HG02623 (cell line): ENCODE results near the gene NKIRAS2.

ENCODE experiments used
- ATAC-seq: cut with Tn5 transposase; IDR thresholded peaks from one replicate; pipeline ENCODE4 v1.9.1; 2021; ENCODE audit warnings: moderate library complexity; ENCODE audit not compliant: unreplicated experiment

Gene NKIRAS2

GRCh38 chr17:42019509-42020404 lies at the start of gene NKIRAS2:
Gene NKIRAS2 (plus strand): TSS chr17:42020090. CDS start chr17:42021578, 1,488 bp downstream.
- peak; percentile 47 for ATAC-seq

- ATAC-seq: no peak
Measured at GRCh38 chr17:41970901-41971331, 49.0 kb upstream of the NKIRAS2 start.

DNA sequence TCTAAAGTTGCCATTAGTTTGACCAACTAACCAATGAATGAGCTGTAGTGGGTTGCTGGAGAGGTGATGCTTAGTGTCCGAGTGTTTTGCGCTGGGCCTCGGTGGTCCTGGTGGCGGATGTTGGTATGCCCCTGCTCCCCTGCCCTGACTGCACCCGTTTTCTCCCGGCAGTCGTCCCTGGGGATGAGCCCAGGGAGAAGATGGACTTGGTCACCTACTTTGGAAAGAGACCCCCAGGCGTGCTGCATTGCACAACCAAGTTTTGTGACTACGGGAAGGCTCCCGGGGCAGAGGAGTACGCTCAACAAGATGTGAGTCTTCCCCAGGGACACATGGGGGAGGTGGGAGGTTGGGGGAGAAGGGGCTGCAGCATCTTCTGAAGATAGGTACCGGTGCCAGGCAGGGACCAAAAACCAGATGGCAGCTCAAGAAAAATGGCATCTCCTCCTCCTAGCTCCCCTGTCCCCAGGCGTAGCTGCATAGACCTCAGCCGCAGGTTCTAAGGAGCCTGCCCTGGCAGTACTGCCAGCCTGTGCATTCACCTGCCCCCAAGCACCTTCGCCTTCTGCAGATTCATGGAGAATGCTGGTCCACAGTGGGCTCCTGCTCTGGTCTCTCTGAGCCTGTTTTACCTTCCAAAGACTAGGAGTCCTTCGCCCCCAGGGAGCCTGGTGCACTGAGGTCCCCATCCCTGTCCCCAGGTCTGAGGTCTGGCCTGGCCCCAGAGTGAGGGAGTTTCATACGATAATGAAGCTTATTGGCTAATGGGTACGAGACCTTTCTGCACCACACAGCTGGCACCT lies 48.0 kb upstream of the NKIRAS2 start:
- no peak for ATAC-seq

- ATAC-seq: no peak
Measured at GRCh38 chr17:41972571-41973407, 47.1 kb upstream of the NKIRAS2 start.

DNA sequence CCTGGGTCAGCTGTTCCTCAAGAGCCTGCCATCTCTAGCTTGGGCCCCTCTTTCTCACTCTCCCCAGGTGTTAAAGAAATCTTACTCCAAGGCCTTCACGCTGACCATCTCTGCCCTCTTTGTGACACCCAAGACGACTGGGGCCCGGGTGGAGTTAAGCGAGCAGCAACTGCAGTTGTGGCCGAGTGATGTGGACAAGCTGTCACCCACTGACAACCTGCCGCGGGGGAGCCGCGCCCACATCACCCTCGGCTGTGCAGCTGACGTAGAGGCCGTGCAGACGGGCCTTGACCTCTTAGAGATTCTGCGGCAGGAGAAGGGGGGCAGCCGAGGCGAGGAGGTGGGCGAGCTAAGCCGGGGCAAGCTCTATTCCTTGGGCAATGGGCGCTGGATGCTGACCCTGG lies 46.5 kb upstream of the NKIRAS2 start:
- no peak for ATAC-seq

DNA sequence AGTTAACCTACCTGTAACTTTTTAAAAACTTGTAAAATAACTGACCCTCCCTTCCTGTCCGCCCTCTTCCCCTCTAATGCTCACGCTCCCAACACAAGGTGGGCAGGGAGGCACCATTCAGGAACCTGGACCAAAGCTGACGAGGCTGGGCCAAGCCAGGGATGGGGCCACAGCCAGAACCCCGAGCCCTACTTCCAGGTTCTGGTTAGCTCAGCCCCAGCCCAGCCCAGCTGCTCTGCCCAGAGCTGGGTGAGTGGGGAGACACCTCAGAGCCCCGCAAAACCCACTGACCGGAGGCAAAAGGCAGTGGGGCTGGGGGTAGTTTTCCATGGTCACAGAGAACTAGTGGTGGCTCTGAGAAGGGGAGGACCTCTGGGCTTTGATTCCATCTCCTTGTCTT lies 45.9 kb upstream of the NKIRAS2 start:
- ATAC-seq: no peak

DNA sequence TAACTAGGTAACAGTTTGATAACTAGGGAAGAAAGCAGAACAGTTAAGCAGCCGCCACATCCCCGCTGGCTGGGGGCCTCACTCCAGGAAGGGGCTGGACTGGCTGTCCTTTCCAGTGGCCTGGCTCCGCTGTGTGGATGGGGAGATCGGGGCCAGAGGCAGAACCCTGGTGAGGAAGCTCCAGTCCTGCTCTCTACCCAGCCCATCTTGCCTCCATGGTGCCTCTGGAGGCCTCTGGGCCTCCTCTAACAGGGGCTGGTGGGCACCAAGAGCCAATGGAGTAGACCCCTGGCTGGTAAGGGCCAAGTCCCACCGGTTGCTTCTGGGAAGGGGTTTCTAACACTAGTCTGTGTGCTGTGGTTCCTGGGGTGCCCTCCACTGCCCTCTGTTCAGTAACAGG lies 45.2 kb upstream of the NKIRAS2 start:
- no peak for ATAC-seq

DNA sequence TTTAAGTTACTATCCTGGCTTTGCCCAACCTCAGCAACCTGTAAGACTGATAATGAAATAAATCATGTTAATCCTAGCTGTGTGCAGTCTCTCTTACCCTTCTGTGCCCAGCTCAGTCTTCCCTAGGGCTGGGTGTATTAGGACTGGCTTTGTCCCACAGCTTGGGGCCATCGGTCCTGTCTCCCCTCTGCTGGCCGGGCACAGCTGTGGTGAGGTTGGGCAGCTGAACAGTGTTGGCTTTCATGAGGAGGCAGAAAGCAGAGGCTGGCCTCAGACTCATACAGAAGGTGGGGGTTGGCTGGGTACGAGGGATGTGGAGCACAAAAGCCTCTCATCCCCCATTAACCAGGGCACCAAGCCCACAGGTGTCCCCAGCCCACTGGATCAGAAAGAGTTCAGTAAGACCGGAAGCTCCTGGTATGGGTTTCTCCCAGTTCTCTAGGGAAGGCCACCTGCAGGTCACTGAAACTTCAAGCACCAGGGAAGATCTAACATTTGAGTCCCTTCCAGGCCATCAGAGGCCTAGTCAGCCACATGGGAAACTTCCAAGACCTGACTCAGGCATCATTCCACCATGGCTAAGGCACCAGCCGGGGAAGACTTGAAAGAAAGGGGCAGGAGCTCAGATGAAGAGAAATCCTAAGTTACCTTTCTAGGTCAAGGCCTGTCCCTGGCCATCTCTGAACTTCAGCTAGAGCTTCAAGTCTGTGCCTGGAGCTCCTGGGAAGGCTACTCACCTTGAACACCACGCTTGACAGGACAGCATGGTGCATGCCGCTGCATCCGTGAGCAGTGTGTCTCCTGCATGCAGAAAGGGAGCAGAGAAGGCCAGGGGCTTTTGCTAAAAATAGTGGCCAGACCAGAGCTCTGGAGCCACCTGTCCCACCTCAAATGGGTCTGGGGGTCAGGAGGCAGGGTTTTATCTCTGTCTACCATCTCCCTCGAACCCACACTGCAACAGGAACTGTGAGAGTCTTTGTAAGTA lies 44.5 kb upstream of the NKIRAS2 start:
- ATAC-seq: no peak

DNA sequence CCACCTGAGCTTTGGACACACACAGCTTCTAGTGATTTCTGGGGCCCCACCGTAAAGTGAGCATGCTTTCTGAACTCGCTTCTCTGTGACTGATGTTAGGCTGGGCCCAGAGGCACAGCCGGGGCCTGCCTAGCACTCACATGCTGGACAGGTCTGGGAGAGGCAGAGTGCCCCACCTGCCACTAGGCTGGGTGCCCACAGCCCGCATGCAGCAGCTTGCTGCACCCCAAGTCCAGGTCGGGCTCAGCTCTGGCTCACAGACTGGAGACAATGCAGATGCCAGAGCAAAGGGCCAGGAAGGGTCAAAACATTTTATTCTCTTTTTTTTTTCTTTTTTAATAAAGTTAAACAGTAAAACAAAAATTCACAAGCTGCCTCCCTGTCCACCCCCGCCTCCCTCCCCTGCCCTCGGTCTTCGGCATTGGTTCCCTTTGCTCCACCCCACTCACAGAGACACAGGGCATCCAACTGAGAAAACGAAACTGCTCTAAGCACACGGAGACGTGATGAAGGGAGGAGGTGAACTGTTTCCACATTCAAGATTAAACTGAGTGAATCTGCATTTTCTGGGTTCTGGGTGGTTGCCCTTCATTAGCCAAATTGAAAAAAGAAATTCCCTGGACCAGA lies 43.6 kb upstream of the NKIRAS2 start:
- ATAC-seq: no peak

- no peak for ATAC-seq
Measured at GRCh38 chr17:41977991-41978390, 41.9 kb upstream of the NKIRAS2 start.

DNA sequence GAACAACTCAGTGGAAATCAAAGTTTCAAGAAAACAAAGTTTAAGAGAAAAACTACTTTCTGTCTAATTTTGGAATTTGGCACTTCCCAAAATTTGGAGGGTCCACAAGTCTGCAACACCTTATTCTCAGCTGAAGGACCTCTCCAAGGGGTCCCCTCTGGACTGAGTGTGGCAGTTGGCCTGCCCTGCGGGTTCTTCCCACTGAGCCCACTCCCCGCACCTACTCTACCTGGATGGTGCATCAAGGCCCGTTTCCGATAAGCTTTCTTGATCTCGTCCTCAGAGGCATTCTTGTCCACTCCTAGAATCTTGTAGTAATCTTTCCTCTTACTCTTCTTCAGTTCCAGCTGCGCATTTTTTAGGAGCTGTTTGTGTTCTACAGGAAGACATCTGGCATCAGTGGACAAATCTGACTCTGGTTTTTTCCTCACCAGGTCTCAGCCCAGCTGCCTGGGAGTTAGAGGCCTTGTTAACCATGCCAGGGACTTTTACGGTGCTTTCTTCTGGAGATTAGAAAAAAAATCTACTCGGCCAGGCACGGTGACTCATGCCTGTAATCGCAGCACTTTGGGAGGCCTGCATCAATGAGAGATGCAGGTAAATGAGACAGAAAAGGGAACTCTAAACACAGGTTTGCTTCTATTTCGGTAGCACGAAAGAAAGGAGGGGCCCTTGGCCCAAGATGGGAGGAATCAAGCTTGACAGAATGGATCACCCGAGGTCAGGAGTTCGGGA lies 37.7 kb upstream of the NKIRAS2 start:
- no peak for ATAC-seq

- no peak for ATAC-seq
Measured at GRCh38 chr17:41984454-41984853, 35.4 kb upstream of the NKIRAS2 start.

- no peak for ATAC-seq
Measured at GRCh38 chr17:41985919-41986318, 34.0 kb upstream of the NKIRAS2 start.

- no peak for ATAC-seq
Measured at GRCh38 chr17:41986634-41987033, 33.3 kb upstream of the NKIRAS2 start.

DNA sequence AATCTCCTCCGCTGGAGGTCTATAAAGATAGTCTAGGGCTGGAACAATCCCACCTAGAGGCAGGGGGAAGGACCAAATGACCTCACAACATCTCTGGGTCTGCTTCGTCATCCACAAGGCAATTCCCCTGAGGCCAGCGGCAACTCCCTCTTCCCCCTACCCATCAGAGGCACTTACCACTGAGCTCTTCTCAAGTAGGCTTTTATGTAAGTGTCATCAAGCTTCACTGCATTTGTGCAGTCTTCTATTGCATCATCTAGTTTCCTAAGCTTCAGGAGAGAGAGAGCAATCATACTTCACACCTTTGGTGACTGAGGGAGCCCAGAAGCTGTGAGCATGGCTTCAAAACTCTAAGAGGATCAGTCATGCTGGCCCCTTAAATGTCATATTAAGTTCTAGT lies 32.2 kb upstream of the NKIRAS2 start:
- ATAC-seq: no peak

DNA sequence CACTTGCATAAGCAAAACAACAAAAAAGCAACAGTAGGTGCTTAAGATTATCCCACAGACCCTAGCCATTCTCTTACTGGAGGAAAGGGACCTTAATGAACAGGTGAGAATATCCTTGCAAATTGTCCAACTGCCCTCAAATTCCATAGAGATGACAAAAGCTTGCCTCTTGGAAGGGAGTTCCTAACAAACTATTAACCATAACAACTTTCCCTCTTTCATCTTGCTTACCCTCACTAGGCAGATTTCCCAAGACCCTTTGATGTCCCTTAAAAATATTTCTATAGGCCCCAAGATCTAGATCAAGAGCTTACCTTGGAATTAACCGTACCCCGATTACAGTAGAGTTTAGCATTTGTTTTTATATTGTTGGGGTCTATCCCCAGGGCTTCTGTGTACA lies 31.5 kb upstream of the NKIRAS2 start:
- no peak for ATAC-seq

GRCh38 chr17:41989702-41990419 lies 30.0 kb upstream of the NKIRAS2 start:
- ATAC-seq: no peak

- ATAC-seq: no peak
Measured at GRCh38 chr17:41992576-41992975, 27.3 kb upstream of the NKIRAS2 start.
